K562 (cell line): ENCODE data around the gene XKR3. TPM values are rescaled to one million over a fixed set of nuclear protein-coding genes. Genes with fewer than 3 reads are reported as not detected.

Source experiments
- BRD4 ChIP-seq: fragments of 200-600 bp; sonication (generic); IDR thresholded peaks from 2 replicates; pipeline ENCODE4 v1.6.1; 2017; ENCODE audit warnings: inconsistent platforms
- C11orf30 ChIP-seq: fragments of 450-650 bp; IDR thresholded peaks from 2 replicates; pipeline ENCODE4 v1.6.1; 2016; ENCODE audit warnings: low read depth, mild to moderate bottlenecking
- ERF ChIP-seq: fragments of 450-650 bp; formaldehyde crosslinking; IDR thresholded peaks from 2 replicates; pipeline ENCODE4 v1.4.0; 2020; ENCODE audit warnings: mild to moderate bottlenecking, mixed read lengths
- FOXM1 ChIP-seq, 2 experiments: fragments of 450-650 bp in 1 of 2; sonication (generic) in 1 of 2; formaldehyde crosslinking in 1 of 2; IDR thresholded peaks; 2 replicates each; pipeline versions ENCODE4 v1.6.1 to v1.9.0; 2017 to 2022; ENCODE audit warnings: low read depth in 2 of 2, mild to moderate bottlenecking in 2 of 2, missing genetic modification reagents in 1 of 2, moderate library complexity in 1 of 2
- HNRNPL ChIP-seq: fragments of 200-400 bp; formaldehyde crosslinking; IDR thresholded peaks from 2 replicates; pipeline ENCODE4 v1.6.1; 2017; ENCODE audit warnings: low read depth, mild to moderate bottlenecking, low read length
- SIRT6 ChIP-seq: IDR thresholded peaks from one replicate; pipeline ENCODE4 v1.6.1; 2012; ENCODE audit warnings: low read depth, mild to moderate bottlenecking, control low read depth, inconsistent platforms, low read length, moderate library complexity
- SMARCA4 ChIP-seq: fragments of 450-650 bp; IDR thresholded peaks from 2 replicates; pipeline ENCODE4 v1.6.1; 2016
- TGIF2 ChIP-seq: sonication (generic); formaldehyde crosslinking; IDR thresholded peaks from 2 replicates; pipeline ENCODE4 v1.8.1; 2022; ENCODE audit warnings: mild to moderate bottlenecking, missing genetic modification reagents, moderate library complexity
- XRCC3 ChIP-seq: fragments of 450-650 bp; IDR thresholded peaks from 2 replicates; pipeline ENCODE4 v1.6.1; 2017; ENCODE audit warnings: mild to moderate bottlenecking, moderate library complexity
- ZNF316 ChIP-seq: fragments of 450-650 bp; IDR thresholded peaks from 2 replicates; pipeline ENCODE4 v1.6.1; 2016
- ZNF507 ChIP-seq: conservative IDR thresholded peaks from 2 replicates; pipeline ENCODE4 v1.6.1; 2017; ENCODE audit warnings: missing genetic modification characterization, missing compliant biosample characterization
- ZNF644 ChIP-seq: fragments of 200-800 bp; sonication (Bioruptor generic); IDR thresholded peaks from 2 replicates; pipeline ENCODE4 v1.6.1; 2016; ENCODE audit warnings: low read depth, missing genetic modification characterization, missing compliant biosample characterization
- polyA plus RNA-seq, 8 experiments: library from polyadenylated mRNA; depleted of rRNA in 4 of 8; stranded (reverse) in 5 of 8; unstranded in 3 of 8; fragments of >200 nt; fragmentation: Nextera tagmentation in 2 of 8; fragmentation: Illumina TruSeq in 1 of 8; extraction: Ambion mirVana in 2 of 8; extraction: Trizol in 1 of 8; gene quantifications; 2 replicates each; pipeline versions ENCODE4 v1.2.1 to v1.2.3, GENCODE V29; 2011 to 2014; ENCODE audit warnings: inconsistent platforms in 1 of 8, missing spikeins in 1 of 8
- total RNA-seq, 7 experiments: library from RNA; depleted of rRNA in 6 of 7; stranded (reverse); fragments of >200 nt in 6 of 7; fragmentation: Illumina TruSeq in 2 of 7; extraction: Trizol in 2 of 7; gene quantifications; 2 replicates each; pipeline versions ENCODE4 v1.2.1 to v1.2.3, GENCODE V29; 2011 to 2021; ENCODE audit warnings: low replicate concordance in 1 of 7
- TF ChIP-seq, protein P1 (sequence below): fragments of 200-800 bp; sonication (Bioruptor generic); IDR thresholded peaks from 2 replicates; pipeline ENCODE4 v1.6.1; 2017; ENCODE audit warnings: missing genetic modification characterization, missing compliant biosample characterization
- TF ChIP-seq, protein P2 (sequence below): fragments of 450-650 bp; formaldehyde crosslinking; conservative IDR thresholded peaks from 2 replicates; pipeline ENCODE4 v1.4.0; 2022; ENCODE audit warnings: mild to moderate bottlenecking, missing genetic modification characterization
- TF ChIP-seq, protein P3 (sequence below): sonication (generic); formaldehyde crosslinking; IDR thresholded peaks from 2 replicates; pipeline ENCODE4 v1.5.0; 2020; ENCODE audit warnings: missing genetic modification reagents
- TF ChIP-seq, protein P4 (sequence below), 2 experiments: fragments of 450-650 bp in 1 of 2; sonication (generic) in 1 of 2; formaldehyde crosslinking in 1 of 2; IDR thresholded peaks; 2 replicates each; pipeline versions ENCODE4 v1.7.1 to v1.9.0; 2016 to 2022; ENCODE audit warnings: inconsistent platforms in 1 of 2, mild to moderate bottlenecking in 1 of 2, missing genetic modification reagents in 1 of 2

Gene XKR3
- total and polyA plus RNA-seq, 9 of the 15 experiments (the other 6 are each of a cell fraction or from before 2014, with no cell fraction given) = 3.5 to 11.5 (median 7.1) TPM

DNA sequence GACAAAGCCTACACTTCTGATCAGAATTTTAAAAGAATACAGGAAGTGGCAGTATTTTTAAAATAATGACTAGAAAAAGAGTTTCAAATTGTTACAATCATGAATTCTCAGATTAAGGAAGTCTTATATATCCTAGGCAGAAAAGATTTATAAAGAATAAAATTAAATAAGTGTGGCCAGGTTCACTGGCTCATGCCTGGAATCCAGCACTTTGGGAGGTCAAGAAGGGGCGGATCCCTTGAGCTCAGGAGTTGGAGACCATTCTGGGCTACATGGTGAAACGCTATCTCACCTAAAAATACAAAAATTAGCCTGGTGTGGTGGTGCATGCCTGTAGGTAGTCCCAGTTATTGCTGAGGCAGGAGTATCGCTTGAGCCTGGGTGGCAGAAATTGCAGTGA, 24.1 kb downstream of the XKR3 start (continued):
- TF ChIP-seq, protein P1, sequence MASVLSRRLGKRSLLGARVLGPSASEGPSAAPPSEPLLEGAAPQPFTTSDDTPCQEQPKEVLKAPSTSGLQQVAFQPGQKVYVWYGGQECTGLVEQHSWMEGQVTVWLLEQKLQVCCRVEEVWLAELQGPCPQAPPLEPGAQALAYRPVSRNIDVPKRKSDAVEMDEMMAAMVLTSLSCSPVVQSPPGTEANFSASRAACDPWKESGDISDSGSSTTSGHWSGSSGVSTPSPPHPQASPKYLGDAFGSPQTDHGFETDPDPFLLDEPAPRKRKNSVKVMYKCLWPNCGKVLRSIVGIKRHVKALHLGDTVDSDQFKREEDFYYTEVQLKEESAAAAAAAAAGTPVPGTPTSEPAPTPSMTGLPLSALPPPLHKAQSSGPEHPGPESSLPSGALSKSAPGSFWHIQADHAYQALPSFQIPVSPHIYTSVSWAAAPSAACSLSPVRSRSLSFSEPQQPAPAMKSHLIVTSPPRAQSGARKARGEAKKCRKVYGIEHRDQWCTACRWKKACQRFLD = no peak
- TF ChIP-seq C11orf30 = no peak
- no peak for TF ChIP-seq ZNF316
- TF ChIP-seq SMARCA4 = no peak
- no peak for TF ChIP-seq SIRT6
- TF ChIP-seq XRCC3 = 0 out of 2 replicates have a peak, but pooled peaks have one; percentile 1
- TF ChIP-seq ZNF507 (tag) = no peak
- TF ChIP-seq ERF (CRISPR knock-in tag) = no peak
- TF ChIP-seq TGIF2 (CRISPR knock-in tag) = no peak
- no peak for TF ChIP-seq HNRNPL
- TF ChIP-seq, protein P2, sequence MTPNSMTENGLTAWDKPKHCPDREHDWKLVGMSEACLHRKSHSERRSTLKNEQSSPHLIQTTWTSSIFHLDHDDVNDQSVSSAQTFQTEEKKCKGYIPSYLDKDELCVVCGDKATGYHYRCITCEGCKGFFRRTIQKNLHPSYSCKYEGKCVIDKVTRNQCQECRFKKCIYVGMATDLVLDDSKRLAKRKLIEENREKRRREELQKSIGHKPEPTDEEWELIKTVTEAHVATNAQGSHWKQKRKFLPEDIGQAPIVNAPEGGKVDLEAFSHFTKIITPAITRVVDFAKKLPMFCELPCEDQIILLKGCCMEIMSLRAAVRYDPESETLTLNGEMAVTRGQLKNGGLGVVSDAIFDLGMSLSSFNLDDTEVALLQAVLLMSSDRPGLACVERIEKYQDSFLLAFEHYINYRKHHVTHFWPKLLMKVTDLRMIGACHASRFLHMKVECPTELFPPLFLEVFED = no peak
- TF ChIP-seq ZNF644 (tag) = peak; percentile 38; the same call in 1 of the 2 replicates
- TF ChIP-seq BRD4 = peak; percentile 68; the same call in 1 of the 2 replicates
- no peak for TF ChIP-seq FOXM1 (IDR thresholded peaks at IDR 0.05; ENCODE audit: low read depth)
- no peak for TF ChIP-seq FOXM1 (CRISPR knock-in tag; IDR thresholded peaks at IDR 0.05; ENCODE audit: low read depth)
- TF ChIP-seq, protein P3, sequence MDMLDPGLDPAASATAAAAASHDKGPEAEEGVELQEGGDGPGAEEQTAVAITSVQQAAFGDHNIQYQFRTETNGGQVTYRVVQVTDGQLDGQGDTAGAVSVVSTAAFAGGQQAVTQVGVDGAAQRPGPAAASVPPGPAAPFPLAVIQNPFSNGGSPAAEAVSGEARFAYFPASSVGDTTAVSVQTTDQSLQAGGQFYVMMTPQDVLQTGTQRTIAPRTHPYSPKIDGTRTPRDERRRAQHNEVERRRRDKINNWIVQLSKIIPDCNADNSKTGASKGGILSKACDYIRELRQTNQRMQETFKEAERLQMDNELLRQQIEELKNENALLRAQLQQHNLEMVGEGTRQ = no peak
- TF ChIP-seq, protein P4, sequence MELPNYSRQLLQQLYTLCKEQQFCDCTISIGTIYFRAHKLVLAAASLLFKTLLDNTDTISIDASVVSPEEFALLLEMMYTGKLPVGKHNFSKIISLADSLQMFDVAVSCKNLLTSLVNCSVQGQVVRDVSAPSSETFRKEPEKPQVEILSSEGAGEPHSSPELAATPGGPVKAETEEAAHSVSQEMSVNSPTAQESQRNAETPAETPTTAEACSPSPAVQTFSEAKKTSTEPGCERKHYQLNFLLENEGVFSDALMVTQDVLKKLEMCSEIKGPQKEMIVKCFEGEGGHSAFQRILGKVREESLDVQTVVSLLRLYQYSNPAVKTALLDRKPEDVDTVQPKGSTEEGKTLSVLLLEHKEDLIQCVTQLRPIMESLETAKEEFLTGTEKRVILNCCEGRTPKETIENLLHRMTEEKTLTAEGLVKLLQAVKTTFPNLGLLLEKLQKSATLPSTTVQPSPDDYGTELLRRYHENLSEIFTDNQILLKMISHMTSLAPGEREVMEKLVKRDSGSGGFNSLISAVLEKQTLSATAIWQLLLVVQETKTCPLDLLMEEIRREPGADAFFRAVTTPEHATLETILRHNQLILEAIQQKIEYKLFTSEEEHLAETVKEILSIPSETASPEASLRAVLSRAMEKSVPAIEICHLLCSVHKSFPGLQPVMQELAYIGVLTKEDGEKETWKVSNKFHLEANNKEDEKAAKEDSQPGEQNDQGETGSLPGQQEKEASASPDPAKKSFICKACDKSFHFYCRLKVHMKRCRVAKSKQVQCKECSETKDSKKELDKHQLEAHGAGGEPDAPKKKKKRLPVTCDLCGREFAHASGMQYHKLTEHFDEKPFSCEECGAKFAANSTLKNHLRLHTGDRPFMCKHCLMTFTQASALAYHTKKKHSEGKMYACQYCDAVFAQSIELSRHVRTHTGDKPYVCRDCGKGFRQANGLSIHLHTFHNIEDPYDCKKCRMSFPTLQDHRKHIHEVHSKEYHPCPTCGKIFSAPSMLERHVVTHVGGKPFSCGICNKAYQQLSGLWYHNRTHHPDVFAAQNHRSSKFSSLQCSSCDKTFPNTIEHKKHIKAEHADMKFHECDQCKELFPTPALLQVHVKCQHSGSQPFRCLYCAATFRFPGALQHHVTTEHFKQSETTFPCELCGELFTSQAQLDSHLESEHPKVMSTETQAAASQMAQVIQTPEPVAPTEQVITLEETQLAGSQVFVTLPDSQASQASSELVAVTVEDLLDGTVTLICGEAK (IDR thresholded peaks at IDR 0.05) = no peak
- TF ChIP-seq, protein P4 (CRISPR knock-in tag; IDR thresholded peaks at IDR 0.05) = peak; percentile 77; the same call in 1 of the 2 replicates
